GM23248 (cell line): ENCODE data around the gene VRTN.

Source experiments
- EZH2 ChIP-seq: fragments of 200-600 bp; sonication (generic); IDR thresholded peaks from 2 replicates; pipeline ENCODE4 v1.6.1; 2018; ENCODE audit warnings: antibody characterized with exemption, mild to moderate bottlenecking; ENCODE audit not compliant: insufficient read depth, poor library complexity, severe bottlenecking
- EZH2phosphoT487 ChIP-seq: fragments of 200-600 bp; sonication (generic); IDR thresholded peaks from 2 replicates; pipeline ENCODE4 v1.6.1; 2018; ENCODE audit warnings: antibody characterized with exemption, moderate library complexity, mild to moderate bottlenecking, low read depth; ENCODE audit not compliant: insufficient read depth

DNA sequence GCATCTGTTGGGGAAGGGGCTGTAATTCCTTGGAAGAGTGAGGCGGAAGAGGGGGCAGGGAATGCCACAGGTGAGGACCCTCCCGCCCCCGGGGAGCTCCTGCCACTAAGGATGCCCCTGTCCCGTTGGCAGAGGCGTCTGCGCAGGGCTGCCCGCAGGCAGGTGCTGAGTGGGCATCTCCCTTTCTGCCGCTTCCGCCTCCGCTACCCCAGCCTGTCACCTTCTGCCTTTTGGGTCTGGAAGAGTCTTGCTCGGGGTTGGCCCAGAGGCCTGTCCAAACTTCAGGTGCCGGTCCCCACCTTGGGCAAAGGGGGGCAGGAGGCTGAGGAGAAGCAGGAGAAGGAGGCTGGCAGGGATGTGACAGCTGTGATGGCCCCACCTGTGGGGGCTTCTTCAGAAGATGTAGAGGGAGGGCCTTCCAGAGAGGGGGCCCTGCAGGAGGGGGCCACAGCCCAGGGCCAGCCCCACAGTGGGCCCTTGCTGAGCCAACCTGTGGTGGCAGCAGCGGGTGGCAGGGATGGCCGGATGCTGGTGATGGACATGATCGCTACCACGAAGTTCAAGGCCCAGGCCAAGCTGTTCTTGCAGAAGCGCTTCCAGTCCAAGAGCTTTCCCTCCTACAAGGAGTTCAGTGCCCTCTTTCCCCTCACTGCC, 10.0 kb downstream of the VRTN start:
- TF ChIP-seq EZH2phosphoT487: no peak
- TF ChIP-seq EZH2: no peak
